ENCODE measurements around the gene KHDC4.

KHDC4 gene

DNA sequence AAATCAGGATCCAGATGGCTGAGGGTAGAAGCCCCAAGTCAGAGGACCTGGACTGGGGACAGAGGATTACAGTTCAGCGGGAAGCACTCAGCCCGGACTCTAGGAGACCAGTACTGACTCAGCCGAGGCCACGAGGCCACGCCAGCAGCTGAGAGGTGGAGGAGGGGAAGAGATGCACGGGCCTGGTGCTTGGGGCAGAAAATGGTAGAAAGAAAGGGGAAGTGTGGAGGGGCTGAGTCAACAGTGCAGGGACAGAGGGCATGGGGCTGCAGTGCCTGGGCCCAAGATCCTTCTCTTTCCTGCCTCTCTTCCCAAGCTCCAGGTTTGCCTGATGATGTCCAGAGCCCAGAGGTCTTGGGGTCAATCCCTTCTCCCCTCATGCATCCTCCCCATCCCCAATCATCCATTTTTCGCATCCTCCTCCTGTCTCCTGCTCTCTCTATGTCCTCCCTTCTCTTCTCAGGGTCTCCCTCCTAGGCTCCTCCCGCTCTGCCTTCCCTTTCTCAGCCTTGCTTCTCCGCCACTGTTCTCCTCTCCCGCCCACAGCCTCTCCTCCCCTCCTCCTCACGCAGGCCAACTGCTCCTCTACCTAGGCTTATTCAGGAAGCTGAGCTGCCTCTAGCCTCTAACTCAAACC is 36.4 kb upstream of the KHDC4 start:
- DNase-seq (ENCODE audit: extremely low read depth in 1 of 2, low read depth in 1 of 2) = peak in 1 of 2 donors; percentile 35

DNA sequence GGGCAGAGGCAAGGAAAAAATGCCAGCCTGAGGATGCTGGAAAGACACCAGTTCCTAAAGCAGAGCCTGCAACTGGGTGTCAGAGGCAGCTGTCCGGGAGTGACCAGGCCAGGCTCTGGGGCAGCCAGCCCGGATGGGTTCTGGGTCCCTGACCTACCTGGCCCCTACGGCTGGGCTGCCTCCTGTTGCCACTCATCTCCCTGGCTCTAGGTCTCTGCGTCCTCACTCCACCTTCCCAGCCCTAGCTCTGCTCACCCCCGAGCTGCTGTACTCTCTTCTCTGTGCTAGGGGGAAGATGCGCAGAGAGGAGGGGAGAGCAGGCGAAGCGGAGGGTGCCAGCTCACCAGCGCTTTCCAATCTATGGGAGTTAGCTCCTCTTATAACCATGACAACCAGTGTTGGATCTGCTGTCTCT is 35.2 kb upstream of the KHDC4 start:
- no peak for DNase-seq (ENCODE audit: extremely low read depth in 1 of 2, low read depth in 1 of 2)

DNA sequence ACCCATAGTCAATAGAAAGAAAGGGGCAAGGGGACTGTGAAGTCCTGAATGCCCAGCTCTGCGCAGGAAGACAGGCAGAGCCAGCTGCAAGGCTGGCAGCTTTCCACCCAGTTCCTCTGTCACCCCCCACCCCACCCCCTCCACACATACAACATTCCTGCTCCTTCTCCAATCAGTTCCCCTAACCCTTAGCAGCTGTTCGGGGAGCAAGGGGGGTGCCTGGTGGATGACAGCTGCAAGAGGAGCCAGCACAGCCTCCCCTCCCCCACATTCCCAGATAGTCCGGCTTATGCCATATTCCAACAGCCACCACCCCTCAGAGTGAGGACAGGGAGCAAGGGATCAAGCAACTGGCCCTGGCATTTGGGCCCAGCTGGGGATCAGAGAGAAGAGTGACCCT is 34.5 kb upstream of the KHDC4 start:
- DNase-seq (ENCODE audit: extremely low read depth in 1 of 2, low read depth in 1 of 2) = no peak

DNA sequence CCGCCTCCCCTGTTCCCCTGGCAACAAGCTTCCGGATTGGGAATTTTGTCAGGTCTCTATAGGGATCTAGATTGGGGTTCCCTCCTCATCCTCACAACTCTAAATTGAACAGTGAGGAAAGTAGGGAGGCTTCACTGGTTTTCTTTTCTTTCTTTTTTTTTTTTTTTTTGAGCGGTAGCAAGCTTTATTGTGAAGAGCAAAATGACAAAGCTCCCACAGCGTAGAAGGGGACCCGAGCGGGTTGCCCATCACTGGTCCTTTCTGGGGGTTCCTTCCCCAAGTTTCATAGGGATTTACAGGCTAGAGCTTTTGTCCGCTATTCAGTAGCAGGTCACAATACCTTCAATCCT is 33.8 kb upstream of the KHDC4 start:
- no peak for DNase-seq (ENCODE audit: extremely low read depth in 1 of 2, low read depth in 1 of 2)

DNA sequence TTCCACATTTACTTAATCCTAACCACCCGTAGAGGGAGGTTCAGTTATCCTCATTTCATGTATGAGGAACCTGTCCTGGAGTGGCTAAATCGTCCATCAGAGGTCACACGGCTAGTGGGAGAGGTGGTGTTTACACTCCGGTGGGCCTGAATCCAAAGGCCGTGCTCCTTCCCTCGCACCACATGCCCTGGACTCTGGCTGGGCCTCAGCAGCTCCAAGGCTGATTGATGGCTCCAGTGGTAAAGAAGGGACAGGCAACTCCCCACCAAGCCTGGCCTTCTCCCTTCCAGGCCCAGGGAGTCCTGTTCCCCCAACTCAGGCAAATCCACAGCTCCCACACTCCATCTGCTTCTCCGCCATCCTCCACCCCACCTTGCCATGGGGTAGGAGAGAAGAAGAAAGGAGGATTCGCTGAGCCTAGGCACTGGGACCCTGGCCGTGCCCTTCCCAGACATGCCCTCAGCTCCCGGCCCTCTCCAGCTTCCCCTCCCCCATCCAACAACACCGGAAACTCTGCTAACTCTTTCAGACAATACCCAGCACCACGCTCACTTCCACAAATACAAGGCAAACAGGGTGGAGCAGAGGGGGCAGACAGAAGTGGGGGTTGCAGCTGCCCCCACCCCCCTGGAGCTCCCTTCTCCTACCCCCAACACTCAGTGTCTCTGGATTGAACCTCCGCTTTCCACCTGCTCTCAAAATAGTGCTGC is 33.3 kb upstream of the KHDC4 start:
- DNase-seq (ENCODE audit: extremely low read depth in 1 of 2, low read depth in 1 of 2) = no peak

DNA sequence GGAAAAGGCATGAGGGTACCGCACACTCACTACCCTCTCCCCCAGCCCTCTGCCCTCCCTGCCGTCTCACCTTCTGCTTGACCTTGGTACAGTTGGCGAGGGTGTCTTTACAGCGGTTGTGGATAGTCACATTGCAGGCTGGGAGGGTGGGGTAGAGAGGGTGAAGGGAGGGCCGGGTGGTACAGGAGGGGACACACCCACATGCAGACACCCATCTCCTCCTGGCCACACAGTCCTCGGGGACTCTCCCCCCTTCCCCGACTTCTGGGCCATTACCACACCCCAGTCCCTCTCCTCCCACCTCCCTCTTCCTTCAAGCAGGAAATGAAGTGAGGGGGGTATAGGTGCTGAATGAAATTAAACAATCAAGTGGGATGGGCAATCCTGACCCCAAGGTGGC is 32.5 kb upstream of the KHDC4 start:
- DNase-seq (ENCODE audit: extremely low read depth in 1 of 2, low read depth in 1 of 2) = no peak

DNA sequence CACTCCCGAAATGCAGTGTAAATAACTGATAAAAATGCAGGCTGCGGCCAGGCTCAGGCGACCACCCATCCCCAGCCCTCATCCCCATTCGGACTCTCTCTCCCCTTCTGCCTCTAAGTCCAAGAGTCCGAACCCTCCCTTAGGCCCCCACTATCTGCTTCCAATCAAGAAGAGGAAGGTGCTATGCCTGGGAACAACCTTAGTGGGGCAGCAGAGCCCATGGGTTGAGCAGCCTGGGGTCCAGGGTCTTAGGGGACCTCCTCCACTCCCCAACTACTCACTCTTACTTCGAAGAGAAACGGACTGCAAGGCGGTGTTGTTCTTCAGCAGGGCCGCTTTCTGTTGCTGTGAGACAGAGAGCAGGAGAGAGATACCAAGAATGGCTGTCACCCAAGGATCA is 31.9 kb upstream of the KHDC4 start:
- no peak for DNase-seq (ENCODE audit: extremely low read depth in 1 of 2, low read depth in 1 of 2)

DNA sequence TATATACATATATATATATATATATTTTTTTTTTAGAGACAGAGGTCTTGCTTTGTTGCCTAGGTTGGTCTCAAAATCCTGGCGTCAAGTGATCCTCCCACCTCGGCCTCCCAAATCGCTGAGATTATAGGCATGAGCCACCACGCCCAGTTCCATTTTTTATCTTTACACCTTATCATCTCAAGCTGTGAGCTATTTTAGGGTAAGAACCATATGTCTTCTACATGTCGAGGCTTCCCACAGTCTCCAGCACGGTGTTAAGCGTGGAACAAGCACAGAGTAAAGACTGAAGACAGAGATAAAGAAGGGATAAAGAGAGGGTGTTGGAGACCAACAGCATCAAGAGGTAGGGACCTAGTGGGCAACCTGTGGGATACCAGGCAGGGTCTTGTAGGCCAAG is 30.0 kb upstream of the KHDC4 start:
- DNase-seq (ENCODE audit: extremely low read depth in 1 of 2, low read depth in 1 of 2) = no peak

DNA sequence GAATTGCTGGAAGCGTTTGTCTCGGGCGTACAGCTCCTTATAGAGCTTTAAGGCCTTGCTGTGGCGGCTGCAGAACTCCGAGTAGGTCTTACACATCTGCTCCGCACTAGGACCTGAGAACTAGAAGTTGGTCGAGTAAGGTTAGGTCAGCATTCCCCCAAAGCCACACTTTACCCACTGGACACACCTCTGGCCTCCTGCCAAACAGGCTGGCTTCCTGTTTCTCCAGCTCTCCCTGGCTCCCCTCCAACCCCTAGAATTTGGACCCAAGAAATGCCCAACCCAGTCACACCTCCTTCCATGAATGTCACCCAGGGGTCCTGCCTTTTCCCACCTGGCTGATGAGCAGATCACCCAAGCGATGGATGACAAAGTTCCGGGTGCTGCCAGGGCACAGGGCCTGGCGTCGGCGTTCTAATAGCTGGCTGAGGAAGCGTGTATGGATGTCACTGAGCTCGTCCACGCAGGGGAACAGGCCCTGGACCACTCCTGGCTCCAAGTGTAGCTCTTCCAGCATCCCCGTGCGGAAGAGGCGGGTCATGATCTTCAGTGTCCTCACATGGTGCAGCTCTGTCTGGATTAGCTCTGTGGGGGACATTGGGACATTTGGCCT is 28.5 kb upstream of the KHDC4 start:
- no peak for DNase-seq (ENCODE audit: extremely low read depth in 1 of 2, low read depth in 1 of 2)

DNA sequence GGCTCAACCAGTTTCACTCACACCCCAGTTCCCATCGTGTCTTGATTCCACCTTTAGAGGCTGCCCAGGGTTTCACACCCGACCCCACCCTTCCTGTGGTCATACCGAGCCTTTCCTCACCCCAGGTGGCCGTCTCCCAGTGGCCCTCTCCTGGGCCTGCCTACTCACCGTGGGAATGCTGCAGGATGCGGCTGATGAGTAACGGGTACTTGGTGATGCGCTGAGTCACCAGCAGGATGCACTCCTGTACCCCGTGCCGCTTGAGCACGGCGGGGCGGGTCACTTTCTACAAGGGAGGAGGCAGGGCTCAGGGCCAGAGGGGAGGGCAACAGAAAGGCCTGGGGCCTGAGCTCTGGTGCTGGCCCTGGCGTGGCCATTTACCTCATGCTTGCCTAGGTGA is 27.7 kb upstream of the KHDC4 start:
- no peak for DNase-seq (ENCODE audit: extremely low read depth in 1 of 2, low read depth in 1 of 2)

DNA sequence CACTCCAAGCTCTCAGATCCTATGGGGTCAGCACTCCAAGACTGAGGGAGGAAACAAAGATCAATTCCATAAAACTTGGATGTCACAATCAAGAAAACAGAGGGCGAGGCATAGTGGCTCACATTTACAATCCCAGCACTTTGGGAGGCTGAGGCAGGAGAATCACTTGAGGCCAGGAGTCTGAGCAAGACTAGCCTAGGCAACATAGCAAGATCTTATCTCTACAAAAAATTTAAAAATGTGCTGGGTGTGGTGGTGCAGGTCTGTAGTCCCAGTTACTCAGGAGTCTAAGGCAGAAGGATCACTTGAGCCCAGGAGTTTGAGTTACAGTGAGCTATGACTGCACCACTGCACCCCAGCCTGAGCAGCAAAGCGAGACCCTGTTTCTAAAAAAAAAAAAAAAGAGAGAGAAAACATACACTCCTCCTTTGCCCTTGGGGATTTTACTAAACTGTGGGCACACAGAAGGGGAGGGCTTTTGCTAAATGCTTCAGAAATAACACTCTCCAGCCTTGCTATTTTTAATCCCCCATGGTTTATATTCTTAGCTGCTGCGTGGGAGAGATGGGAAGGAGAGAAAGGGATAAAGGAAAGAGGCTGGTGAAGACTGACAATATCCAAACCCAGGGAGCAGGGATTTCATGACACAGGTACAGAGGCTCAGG is 26.0 kb upstream of the KHDC4 start:
- DNase-seq (ENCODE audit: extremely low read depth in 1 of 2, low read depth in 1 of 2) = no peak

DNA sequence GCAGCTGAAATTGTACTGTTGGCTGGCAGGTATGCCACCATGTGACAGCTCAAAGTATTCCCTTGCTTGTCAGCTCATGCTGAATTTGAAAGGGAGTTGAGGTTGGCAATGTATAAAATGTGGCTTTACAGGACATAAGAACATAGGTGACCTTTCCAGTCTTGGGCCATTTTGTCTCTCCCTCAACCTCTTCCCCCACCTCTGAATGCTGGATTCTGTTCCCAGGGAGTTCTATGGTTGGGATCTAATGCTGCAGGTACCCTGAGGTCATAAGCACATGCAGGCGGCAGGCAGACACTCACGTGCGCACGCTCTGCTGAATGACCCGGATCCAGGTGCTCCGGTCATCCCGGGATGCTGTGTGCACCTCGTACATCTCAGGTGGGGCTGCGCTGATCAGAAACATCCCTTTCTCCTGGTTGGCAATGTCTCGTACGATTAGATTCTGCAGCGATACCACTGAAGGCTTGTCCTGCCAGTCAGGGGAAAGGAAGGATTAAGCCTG is 23.2 kb upstream of the KHDC4 start:
- DNase-seq (ENCODE audit: extremely low read depth in 1 of 2, low read depth in 1 of 2) = no peak

DNA sequence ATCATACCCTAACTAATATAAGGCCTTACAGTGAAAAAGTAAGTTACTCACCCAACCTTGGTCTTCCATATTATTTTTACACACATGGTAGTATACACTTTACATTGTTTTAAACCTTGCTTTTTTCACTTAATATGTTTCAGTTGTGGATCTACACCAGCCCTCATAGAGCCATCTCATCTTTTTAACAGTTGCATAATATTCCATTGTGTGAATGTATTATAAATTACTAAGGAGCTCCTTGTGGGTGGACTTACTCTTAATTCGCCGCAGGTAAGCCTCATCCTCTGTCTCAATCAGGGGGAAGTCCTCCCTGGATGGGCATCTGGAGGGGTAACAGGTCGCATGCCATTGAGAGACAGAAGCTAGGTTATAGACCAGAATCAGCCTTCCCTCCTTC is 20.4 kb upstream of the KHDC4 start:
- DNase-seq (ENCODE audit: extremely low read depth in 1 of 2, low read depth in 1 of 2) = no peak

DNA sequence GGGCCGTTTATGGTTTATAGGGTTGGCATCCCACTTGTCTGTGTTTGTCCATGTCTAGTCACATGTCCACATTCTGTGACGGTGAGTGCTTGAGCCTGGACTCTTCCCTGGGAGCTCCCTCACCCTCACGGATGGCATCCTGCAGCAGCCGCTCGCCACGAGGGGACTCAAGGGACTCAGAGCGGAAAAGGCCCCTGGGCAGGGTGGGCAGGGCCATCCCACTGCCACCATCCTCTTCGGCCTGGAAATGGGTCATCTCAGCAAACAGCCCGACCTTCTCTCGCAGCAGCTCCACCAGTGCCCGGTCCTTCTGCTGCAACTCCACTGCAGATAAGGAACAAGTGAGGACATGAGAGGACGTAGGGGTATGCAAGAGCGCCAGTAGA is 18.3 kb upstream of the KHDC4 start:
- DNase-seq (ENCODE audit: extremely low read depth in 1 of 2, low read depth in 1 of 2) = no peak

DNA sequence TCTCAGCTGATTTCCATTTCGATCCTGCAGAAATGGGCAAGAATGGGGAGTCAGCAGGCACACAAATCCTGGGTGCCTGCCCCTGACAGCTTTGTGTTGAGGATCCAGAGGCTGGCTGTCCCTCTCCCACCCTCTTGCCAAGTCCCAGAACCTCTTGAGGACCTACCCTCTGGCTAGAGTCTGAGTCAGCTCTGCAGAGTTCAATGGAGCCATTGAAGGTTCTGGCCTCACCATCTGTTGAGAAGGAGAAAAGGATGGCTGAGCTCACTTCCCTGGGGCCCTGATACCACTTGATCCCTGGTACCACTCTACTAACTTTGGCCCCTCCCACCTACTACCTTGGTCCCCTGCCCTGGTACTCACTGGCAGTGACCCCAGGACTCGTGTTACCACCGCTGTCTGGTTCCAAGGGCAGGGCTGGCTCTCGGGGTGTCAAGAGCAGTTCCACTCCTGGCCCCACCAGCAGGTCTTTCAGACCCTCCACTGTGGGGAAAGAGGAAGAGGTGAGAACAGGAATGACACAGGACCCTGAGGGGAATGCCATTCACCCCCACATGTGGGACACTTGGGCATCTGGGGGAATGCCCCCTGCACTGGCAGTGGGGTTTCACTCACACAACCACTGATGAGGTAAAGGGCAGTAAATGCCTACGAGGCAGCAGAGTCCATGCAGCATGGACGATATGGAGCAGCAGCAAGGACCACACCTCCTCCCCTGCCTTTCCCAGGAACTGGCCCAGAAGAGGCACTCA is 17.7 kb upstream of the KHDC4 start:
- DNase-seq (ENCODE audit: extremely low read depth in 1 of 2, low read depth in 1 of 2) = no peak

DNA sequence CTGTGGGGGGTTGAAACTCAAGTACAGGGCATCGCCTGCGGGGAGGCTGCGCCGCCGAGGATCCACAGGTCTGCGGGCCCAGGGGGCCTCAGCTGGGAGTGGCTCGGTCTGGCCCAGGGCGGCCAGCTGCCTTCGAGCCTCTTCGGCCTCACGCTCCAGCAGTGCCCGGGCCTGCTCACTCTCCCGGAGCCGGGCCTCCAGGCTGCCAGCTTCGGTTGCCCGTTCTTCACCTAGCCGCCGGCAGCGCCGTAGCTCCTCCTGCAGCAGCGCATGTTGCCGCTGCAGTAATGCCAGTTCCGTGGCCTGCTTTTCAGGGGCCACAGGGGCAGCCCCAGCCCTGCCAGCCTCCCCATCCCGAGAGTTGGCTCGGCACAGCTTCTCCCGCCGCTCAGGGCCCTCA is 16.6 kb upstream of the KHDC4 start:
- no peak for DNase-seq (ENCODE audit: extremely low read depth in 1 of 2, low read depth in 1 of 2)

DNA sequence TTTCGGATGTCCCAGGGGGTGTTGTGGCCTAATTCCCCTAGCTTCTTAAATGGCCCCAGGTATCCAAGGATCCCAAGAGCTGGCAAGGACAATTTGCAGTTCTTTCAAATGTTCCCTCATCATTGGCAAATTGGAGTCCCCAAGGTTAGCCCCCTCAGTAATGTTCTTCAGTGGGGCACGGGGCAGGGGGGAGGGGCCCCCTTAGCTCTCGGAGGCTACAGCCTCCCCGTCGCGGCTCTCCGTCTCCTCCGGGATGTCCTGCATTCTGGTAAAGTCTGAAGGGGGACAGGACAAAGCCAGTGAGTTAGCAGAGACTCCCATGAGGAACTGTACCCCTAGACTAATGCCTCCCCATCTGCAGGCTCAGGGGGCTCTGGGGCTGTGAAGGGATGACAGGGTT is 13.5 kb upstream of the KHDC4 start:
- DNase-seq (ENCODE audit: extremely low read depth in 1 of 2, low read depth in 1 of 2) = no peak

DNA sequence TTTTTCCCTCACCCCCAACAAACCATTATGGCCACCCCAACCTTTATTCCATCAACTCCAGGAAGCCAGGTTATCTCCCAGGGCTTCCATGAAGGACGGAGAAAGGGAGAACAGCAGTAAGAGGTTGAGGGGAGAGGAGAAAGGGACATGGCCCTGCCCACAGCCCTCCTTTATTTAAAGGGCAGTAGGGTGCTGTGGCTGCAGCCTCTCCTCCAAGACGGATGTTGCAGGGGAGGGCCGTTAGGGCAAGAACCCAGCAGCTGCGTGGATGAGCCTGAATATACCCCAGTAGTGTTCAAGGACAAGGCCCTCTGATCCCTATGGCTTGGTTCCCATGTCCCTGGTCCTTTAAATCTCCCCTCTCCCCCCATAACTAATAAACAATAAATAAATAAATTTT is 13.1 kb upstream of the KHDC4 start:
- no peak for DNase-seq (ENCODE audit: extremely low read depth in 1 of 2, low read depth in 1 of 2)

DNA sequence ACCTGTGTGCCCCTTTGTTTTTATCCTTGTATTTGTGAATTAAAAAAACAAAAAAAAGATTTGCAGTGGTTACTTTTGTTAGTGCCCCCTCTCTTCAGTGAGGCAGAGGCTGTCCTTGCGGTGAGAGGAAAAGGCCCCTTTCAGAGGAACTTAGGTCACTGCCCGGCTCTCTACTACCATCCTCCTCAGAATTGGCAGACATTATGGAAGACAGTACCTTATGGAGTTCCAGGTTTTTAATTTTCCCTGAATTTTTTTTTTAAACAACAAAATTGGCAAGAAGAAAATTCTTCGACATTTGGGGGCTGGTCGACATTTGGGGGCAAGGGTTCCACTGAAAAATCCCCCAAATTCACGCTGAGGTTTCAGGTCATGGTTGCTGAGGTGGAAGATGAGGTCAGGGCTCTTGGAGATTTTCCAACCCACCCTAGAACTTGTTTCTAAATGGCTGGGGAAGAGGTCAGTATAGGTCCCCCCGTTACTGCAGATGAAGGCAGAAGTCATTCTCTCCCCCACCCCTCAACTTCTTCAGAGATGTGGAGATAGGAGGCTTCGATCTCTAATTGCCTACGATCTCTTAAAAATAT is 12.5 kb upstream of the KHDC4 start:
- DNase-seq (ENCODE audit: extremely low read depth in 1 of 2, low read depth in 1 of 2) = no peak

DNA sequence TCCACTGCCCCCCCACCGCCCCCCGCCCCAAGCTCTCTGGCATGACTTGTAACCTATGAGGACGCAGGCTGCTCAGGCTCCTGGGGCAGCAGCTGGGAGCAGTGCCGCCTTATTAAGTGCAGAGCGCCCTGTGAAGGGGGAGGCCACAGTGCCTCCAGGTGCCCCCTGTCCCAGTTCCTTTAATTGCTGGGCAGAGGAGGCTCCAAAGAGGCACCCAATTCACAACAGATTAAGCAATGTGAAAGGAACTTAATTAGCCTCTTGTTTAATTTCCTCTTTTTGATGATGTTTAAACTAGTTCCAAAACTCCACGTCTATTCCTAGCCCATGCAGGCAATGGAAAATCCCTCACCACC is 10.2 kb upstream of the KHDC4 start:
- no peak for DNase-seq (ENCODE audit: extremely low read depth in 1 of 2, low read depth in 1 of 2)

DNA sequence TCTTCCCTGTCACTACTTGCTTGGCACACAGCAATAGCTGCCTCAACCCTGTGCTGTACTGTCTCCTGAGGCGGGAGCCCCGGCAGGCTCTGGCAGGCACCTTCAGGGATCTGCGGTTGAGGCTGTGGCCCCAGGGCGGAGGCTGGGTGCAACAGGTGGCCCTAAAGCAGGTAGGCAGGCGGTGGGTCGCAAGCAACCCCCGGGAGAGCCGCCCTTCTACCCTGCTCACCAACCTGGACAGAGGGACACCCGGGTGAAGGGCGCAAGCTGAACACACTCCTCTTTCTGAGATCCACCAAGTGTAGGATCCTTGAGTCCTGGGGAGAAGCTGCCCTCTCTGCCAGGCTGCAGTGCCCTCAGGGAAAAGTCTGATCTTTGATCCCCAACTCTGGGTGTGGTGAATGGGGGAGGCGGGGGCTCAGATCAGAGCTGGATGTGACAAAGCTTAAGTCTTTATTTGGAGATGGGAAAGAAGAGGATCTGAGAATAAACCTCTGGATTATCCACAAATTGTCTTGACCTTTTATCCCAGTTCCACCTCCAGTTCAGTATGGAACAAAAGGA is 8.4 kb upstream of the KHDC4 start:
- DNase-seq (ENCODE audit: extremely low read depth in 1 of 2, low read depth in 1 of 2) = no peak

Measured in stimulated activated CD8-positive, alpha-beta memory T cell treated with anti-CD3 and anti-CD28 coated beads, Interleukin-7, amount 100 ng/mL, for 48 hours (primary cell).